NCI-H1048 (cell line): ENCODE results near the gene SPATA12.

Experiments used
- DNase-seq: peaks from one replicate; lab custom pipeline; 2025; lab: John Stamatoyannopoulos, UW

The SPATA12 gene

GRCh38 chr3:57060089-57060821 is at the start of gene SPATA12:
TSS of gene SPATA12 (plus strand) at chr3:57060664. CDS start at chr3:57073695, 13,031 bp downstream.
- no peak for DNase-seq

GRCh38 chr3:57011022-57011421 is 49.4 kb upstream of the SPATA12 start:
- DNase-seq, result no peak

- DNase-seq, result no peak
Measured at GRCh38 chr3:57012847-57013246, 47.6 kb upstream of the SPATA12 start.

GRCh38 chr3:57015350-57015729 is 45.1 kb upstream of the SPATA12 start:
- DNase-seq, result no peak

GRCh38 chr3:57015912-57016311 is 44.6 kb upstream of the SPATA12 start:
- no peak for DNase-seq

- no peak for DNase-seq
Measured at GRCh38 chr3:57017459-57017845, 43.0 kb upstream of the SPATA12 start.

- no peak for DNase-seq
Measured at GRCh38 chr3:57018246-57018645, 42.2 kb upstream of the SPATA12 start.

- no peak for DNase-seq
Measured at GRCh38 chr3:57019057-57019456, 41.4 kb upstream of the SPATA12 start.

- DNase-seq, result no peak
Measured at GRCh38 chr3:57025237-57025636, 35.2 kb upstream of the SPATA12 start.

GRCh38 chr3:57026944-57027343 is 33.5 kb upstream of the SPATA12 start:
- DNase-seq, result no peak

- DNase-seq, result no peak
Measured at GRCh38 chr3:57029383-57029782, 31.1 kb upstream of the SPATA12 start.

- no peak for DNase-seq
Measured at GRCh38 chr3:57029924-57030323, 30.5 kb upstream of the SPATA12 start.

GRCh38 chr3:57030721-57031120 is 29.7 kb upstream of the SPATA12 start:
- no peak for DNase-seq

GRCh38 chr3:57031631-57032541 is 28.6 kb upstream of the SPATA12 start:
- no peak for DNase-seq

- DNase-seq, result no peak
Measured at GRCh38 chr3:57036952-57037351, 23.5 kb upstream of the SPATA12 start.

- DNase-seq, result no peak
Measured at GRCh38 chr3:57038466-57039164, 21.8 kb upstream of the SPATA12 start.

GRCh38 chr3:57041674-57042073 is 18.8 kb upstream of the SPATA12 start:
- DNase-seq, result no peak

GRCh38 chr3:57043518-57043917 is 16.9 kb upstream of the SPATA12 start:
- no peak for DNase-seq

- no peak for DNase-seq
Measured at GRCh38 chr3:57046101-57046765, 14.2 kb upstream of the SPATA12 start.

- DNase-seq, result no peak
Measured at GRCh38 chr3:57048052-57048671, 12.3 kb upstream of the SPATA12 start.

GRCh38 chr3:57048728-57049127 is 11.7 kb upstream of the SPATA12 start:
- DNase-seq, result no peak

GRCh38 chr3:57052662-57053061 is 7.8 kb upstream of the SPATA12 start:
- DNase-seq, result no peak
